HCT116 (cell line): ENCODE measurements around the gene SESN3. TPM values are rescaled to one million over a fixed set of nuclear protein-coding genes. Genes with fewer than 3 reads are reported as not detected.

Experiments used
- ATAC-seq: fragments of 200-7000 bp; cut with Tn5 transposase; 2 replicates; pipeline ENCODE4 v1.9.1; 2020; ENCODE audit warnings: mild to moderate bottlenecking, moderate library complexity
- BruUV-seq: library from RNA; stranded (reverse); fragments of 400-500 nt; replicated peaks from 2 replicates; lab custom pipeline; 2021; lab: Mats Ljungman, UMichigan
- CTCF ChIA-PET: fragments of 300-600 bp; sonication (Branson Sonifier 250); formaldehyde crosslinking; loops from one replicate; lab custom pipeline; 2021; ENCODE audit warnings: antibody characterized with exemption; lab: Charles Lee
- POLR2A ChIA-PET: fragments of 300-600, 350-600 bp; sonication (Branson Sonifier 250); formaldehyde crosslinking; loops from one replicate; lab custom pipeline; 2021; ENCODE audit warnings: antibody characterized with exemption; lab: Charles Lee
- RAD21 ChIA-PET, 2 experiments: fragments of 300-600 bp; sonication (Branson Sonifier 250); formaldehyde crosslinking; loops; one replicate each; lab custom pipeline; 2023; ENCODE audit warnings: low total read pairs in 2 of 2; ENCODE audit not compliant: uncharacterized antibody in 2 of 2, unreplicated experiment in 2 of 2, low non-redundant PET in 1 of 2; lab: Charles Lee
- DNase-seq: peaks from one replicate; pipeline ENCODE4 v3.0.0-alpha.2; 2010; ENCODE audit warnings: low read depth, low spot score
- H2AFZ ChIP-seq: fragments of 200-600 bp; shearing (Covaris generic), sonication (generic); 2 replicates; pipeline ENCODE4 v1.6.1; 2017; ENCODE audit warnings: low read depth, mixed run types, mixed read lengths, antibody characterized with exemption, low read length; ENCODE audit not compliant: poor library complexity, severe bottlenecking
- H3K27ac ChIP-seq: 2 replicates; pipeline ENCODE4 v1.5.1; 2012; ENCODE audit warnings: low read depth, low read length
- H3K27me3 ChIP-seq: fragments of 200-600 bp; sonication (generic); 2 replicates; pipeline ENCODE4 v1.6.1; 2016; ENCODE audit warnings: mixed run types, low read length, mixed read lengths; ENCODE audit not compliant: insufficient read depth
- H3K36me3 ChIP-seq, 2 experiments: fragments of 200-500 bp in 1 of 2; fragments of 200-600 bp in 1 of 2; sonication (Bioruptor generic) in 1 of 2; sonication (generic) in 1 of 2; 2 replicates each; pipeline versions ENCODE4 v1.5.1 to v1.6.1; 2014 to 2016; ENCODE audit warnings: low read length in 2 of 2, inconsistent platforms in 1 of 2, mixed read lengths in 1 of 2, mixed run types in 1 of 2; ENCODE audit not compliant: insufficient read depth in 2 of 2, control insufficient read depth in 1 of 2
- H3K4me1 ChIP-seq, 2 experiments: fragments of 200-600 bp in 1 of 2; sonication (generic) in 1 of 2; 2 replicates each; pipeline versions ENCODE4 v1.5.1 to v1.6.1; 2012 to 2017; ENCODE audit warnings: low read length in 2 of 2, inconsistent platforms in 1 of 2, mild to moderate bottlenecking in 1 of 2, mixed read lengths in 1 of 2, mixed run types in 1 of 2, moderate library complexity in 1 of 2; ENCODE audit not compliant: insufficient read depth in 2 of 2, control insufficient read depth in 1 of 2
- H3K4me2 ChIP-seq: fragments of 200-600 bp; sonication (generic); 2 replicates; pipeline ENCODE4 v1.6.1; 2017; ENCODE audit warnings: mixed run types, low read length, mixed read lengths
- H3K4me3 ChIP-seq, 2 experiments: fragments of 200-600 bp in 1 of 2; sonication (generic) in 1 of 2; replicated peaks in 1 of 2; 2 replicates each; pipeline ENCODE4 v1.5.1; 2011 to 2016; ENCODE audit warnings: low read length in 2 of 2, control low read depth in 1 of 2, low read depth in 1 of 2, mild to moderate bottlenecking in 1 of 2, mixed read lengths in 1 of 2, mixed run types in 1 of 2
- H3K79me2 ChIP-seq: fragments of 200-600 bp; sonication (generic); 2 replicates; pipeline ENCODE4 v1.6.1; 2017; ENCODE audit warnings: mild to moderate bottlenecking, mixed run types, low read length, moderate library complexity, mixed read lengths; ENCODE audit not compliant: insufficient read depth
- H3K9ac ChIP-seq: fragments of 200-600 bp; sonication (generic); 2 replicates; pipeline ENCODE4 v1.6.1; 2016; ENCODE audit warnings: low read length, mixed read lengths
- H3K9me2 ChIP-seq: fragments of 200-600 bp; sonication (generic), shearing (Covaris generic); 2 replicates; pipeline ENCODE4 v1.6.1; 2017; ENCODE audit warnings: mixed run types, mild to moderate bottlenecking, moderate library complexity; ENCODE audit not compliant: insufficient read depth
- H3K9me3 ChIP-seq, 2 experiments: fragments of 200-500 bp in 1 of 2; fragments of 200-600 bp in 1 of 2; sonication (Bioruptor generic) in 1 of 2; sonication (generic) in 1 of 2; 2 replicates each; pipeline ENCODE4 v1.6.1; 2014 to 2017; ENCODE audit warnings: low read length in 2 of 2, mixed read lengths in 2 of 2, inconsistent platforms in 1 of 2, low read depth in 1 of 2, mild to moderate bottlenecking in 1 of 2, mixed run types in 1 of 2, moderate library complexity in 1 of 2; ENCODE audit not compliant: control insufficient read depth in 1 of 2, insufficient read depth in 1 of 2
- H4K20me1 ChIP-seq: fragments of 200-600 bp; sonication (generic), shearing (Covaris generic); 2 replicates; pipeline ENCODE4 v1.6.1; 2017; ENCODE audit warnings: mixed run types, mild to moderate bottlenecking, moderate library complexity; ENCODE audit not compliant: insufficient read depth
- CBX3 ChIP-seq: IDR thresholded peaks from 2 replicates; pipeline ENCODE4 v1.6.1; 2012; ENCODE audit warnings: low read depth
- CEBPB ChIP-seq: IDR thresholded peaks from 2 replicates; pipeline ENCODE4 v1.6.1; 2012; ENCODE audit warnings: low read depth
- EGR1 ChIP-seq: IDR thresholded peaks from 2 replicates; pipeline ENCODE4 v1.6.1; 2012; ENCODE audit warnings: low read depth
- EZH2 ChIP-seq: fragments of 200-600 bp; sonication (generic); IDR thresholded peaks from 2 replicates; pipeline ENCODE4 v1.6.1; 2017; ENCODE audit warnings: antibody characterized with exemption, mixed run types
- FOSL1 ChIP-seq: IDR thresholded peaks from 2 replicates; pipeline ENCODE4 v1.6.1; 2012; ENCODE audit warnings: low read depth
- JUND ChIP-seq: IDR thresholded peaks from 2 replicates; pipeline ENCODE4 v1.6.1; 2012
- POLR2A ChIP-seq: IDR thresholded peaks from 2 replicates; pipeline ENCODE4 v1.7.0; 2011; ENCODE audit warnings: borderline replicate concordance; ENCODE audit not compliant: insufficient read depth, insufficient read length; ENCODE audit errors: extremely low read depth
- POLR2AphosphoS5 ChIP-seq: IDR thresholded peaks from 2 replicates; pipeline ENCODE4 v1.6.1; 2011; ENCODE audit warnings: mild to moderate bottlenecking, low read depth, low read length, moderate library complexity
- RAD21 ChIP-seq: IDR thresholded peaks from 2 replicates; pipeline ENCODE4 v1.6.1; 2012; ENCODE audit warnings: low read depth, mild to moderate bottlenecking
- SIN3A ChIP-seq: IDR thresholded peaks from 2 replicates; pipeline ENCODE4 v1.6.1; 2012; ENCODE audit warnings: low read depth
- SRF ChIP-seq: IDR thresholded peaks from 2 replicates; pipeline ENCODE4 v1.6.1; 2012; ENCODE audit warnings: low read depth
- TCF7L2 ChIP-seq: IDR thresholded peaks from 2 replicates; pipeline ENCODE4 v1.7.0; 2011; ENCODE audit warnings: borderline replicate concordance, inconsistent platforms; ENCODE audit not compliant: insufficient read depth, insufficient read length; ENCODE audit errors: extremely low read depth
- ZFX ChIP-seq: fragments of 450-650 bp; IDR thresholded peaks from 2 replicates; pipeline ENCODE4 v1.6.1; 2017
- intact Hi-C: fragments of 100-400 bp; cut with micrococcal nuclease; formaldehyde crosslinking; loops from 2 replicates; pipeline ENCODE4 v1.10.0; 2022
- total RNA-seq: library from RNA; stranded (reverse); gene quantifications from one replicate; pipeline ENCODE4 v1.2.1, GENCODE V29; 2021; ENCODE audit not compliant: unreplicated experiment
- TF ChIP-seq, protein P1 (sequence below): IDR thresholded peaks from 2 replicates; pipeline ENCODE4 v1.6.1; 2012
- TF ChIP-seq, protein P2 (sequence below), 3 experiments: fragments of 200-600 bp in 1 of 3; sonication (generic) in 1 of 3; IDR thresholded peaks in 2 of 3; conservative IDR thresholded peaks in 1 of 3; 2 replicates each; pipeline ENCODE4 v1.5.1; 2012 to 2017; ENCODE audit warnings: low read depth in 2 of 3, low read length in 2 of 3, antibody characterized with exemption in 1 of 3, borderline replicate concordance in 1 of 3, control low read depth in 1 of 3, mild to moderate bottlenecking in 1 of 3, mixed read lengths in 1 of 3, mixed run types in 1 of 3, moderate library complexity in 1 of 3; ENCODE audit not compliant: insufficient read depth in 1 of 3
- TF ChIP-seq, protein P3 (sequence below): IDR thresholded peaks from 2 replicates; pipeline ENCODE4 v1.6.1; 2012

The SESN3 gene
- total RNA-seq, 1 experiment from 2014 or later, result 4.2 TPM

DNA sequence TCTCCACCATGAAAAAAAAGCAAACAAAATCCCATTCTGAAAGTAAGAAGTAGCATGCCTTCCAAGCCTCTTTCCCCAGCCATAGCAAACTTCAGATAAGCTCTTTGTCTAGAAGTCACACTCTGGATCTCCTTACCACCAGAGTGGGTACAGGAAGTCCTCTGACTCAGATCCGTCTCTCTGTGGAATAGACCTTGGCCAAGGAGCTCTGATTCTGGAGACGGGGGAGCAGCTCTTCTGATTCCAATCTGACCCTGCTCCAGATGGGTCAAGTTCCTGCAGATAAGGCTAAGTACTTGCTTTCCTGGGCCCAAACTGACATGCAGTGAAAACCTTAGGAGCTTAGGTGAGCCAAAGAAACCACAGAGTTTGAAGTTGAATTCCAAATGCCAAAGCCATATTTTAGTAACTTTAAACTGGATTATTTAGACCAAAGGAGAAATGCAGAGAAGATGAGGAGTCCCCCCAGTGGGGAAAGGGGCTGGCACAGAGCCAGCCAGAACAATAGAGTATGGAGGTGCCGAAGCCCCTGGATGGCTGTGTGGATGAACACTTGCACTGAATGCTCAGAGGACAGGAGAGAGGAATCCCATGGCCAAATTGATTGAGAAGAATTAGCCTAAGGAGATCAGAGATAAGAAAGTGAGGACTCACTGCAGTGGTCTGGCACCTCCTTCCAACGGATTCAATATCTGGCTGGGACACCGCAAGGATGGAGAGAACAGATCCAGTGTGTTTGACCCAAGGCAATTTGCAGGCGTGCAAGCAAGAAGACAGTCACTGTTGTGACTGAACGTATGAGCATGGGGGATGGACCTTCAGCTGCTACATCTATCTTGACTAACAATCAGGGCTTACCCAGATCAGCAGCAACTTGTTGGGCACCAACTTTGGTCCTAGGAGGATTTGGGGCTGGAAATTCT, 86.4 kb downstream of the SESN3 start:
- ChIA-PET CTCF (no interaction called here), RAD21 (no interaction called here)

DNA sequence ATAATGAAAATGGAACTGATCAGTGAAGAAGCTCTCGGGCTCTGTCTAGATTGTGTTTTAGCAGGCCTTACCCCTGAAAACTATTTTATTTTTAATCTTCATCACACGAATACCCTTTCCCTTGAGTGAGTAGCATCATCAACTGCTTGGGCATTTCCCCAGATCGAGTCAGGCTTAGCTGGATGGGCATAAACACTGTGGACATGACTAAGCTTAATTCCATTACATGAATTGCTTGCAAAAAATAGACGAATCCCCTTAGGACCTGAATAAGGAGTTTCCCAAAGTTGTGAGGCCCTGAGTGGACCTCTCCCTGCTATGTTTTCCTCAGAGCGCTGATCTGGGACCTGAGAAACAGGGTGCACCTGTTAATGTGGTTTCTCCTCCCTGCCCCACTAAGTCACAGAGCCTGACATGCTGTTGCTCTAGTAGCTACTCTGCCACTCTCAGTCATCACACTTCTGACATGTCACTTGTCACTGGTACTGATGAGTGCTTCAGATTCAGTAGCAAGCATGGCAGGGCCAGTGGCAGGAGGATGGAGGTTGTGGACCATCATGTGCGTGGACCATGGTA, 87.8 kb downstream of the SESN3 start:
- Histone ChIP-seq H3K4me1 (peaks cover 15 to 16% of the 10 kb centered on the region in 2 experiments), H3K9me2 (no peaks in the 10 kb centered on the region), H2AFZ (no peak overlapping the region), H3K4me3 (no peak overlapping the region), H3K27me3 (no peaks in the 10 kb centered on the region), H3K9ac (no peak overlapping the region), H3K79me2 (no peaks in the 10 kb centered on the region), H3K9me3 (no peaks in the 10 kb centered on the region), H4K20me1 (no peaks in the 10 kb centered on the region), H3K36me3 (no peaks in the 10 kb centered on the region), H3K4me2 (no peak overlapping the region), H3K27ac (no peak overlapping the region)
- BruUV-seq, result no TSS peak
- ChIA-PET POLR2A (interaction anchor here (0.6 kb wide), 1 partner anchor 76 kb away, joined by 3 read pairs; the partner anchor contains the start of gene SRSF8), CTCF (interaction anchor here (1.1 kb wide), 1 partner anchor 9 kb away, joined by 4 read pairs; no protein-coding TSS in a partner anchor), RAD21 (no interaction called here)
- no peak for DNase-seq
- ATAC-seq, result no peak
- intact Hi-C loops, result no loop called here
- TF ChIP-seq EGR1 (no peak), EZH2 (no peak), CEBPB (no peak), CBX3 (no peak), TCF7L2 (no peak), POLR2AphosphoS5 (no peak), RAD21 (no peak), JUND (no peak), ZFX (no peak), POLR2A (no peak), FOSL1 (no peak)
- TF ChIP-seq, protein P1, sequence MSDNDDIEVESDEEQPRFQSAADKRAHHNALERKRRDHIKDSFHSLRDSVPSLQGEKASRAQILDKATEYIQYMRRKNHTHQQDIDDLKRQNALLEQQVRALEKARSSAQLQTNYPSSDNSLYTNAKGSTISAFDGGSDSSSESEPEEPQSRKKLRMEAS, result no peak
- TF ChIP-seq, protein P2, sequence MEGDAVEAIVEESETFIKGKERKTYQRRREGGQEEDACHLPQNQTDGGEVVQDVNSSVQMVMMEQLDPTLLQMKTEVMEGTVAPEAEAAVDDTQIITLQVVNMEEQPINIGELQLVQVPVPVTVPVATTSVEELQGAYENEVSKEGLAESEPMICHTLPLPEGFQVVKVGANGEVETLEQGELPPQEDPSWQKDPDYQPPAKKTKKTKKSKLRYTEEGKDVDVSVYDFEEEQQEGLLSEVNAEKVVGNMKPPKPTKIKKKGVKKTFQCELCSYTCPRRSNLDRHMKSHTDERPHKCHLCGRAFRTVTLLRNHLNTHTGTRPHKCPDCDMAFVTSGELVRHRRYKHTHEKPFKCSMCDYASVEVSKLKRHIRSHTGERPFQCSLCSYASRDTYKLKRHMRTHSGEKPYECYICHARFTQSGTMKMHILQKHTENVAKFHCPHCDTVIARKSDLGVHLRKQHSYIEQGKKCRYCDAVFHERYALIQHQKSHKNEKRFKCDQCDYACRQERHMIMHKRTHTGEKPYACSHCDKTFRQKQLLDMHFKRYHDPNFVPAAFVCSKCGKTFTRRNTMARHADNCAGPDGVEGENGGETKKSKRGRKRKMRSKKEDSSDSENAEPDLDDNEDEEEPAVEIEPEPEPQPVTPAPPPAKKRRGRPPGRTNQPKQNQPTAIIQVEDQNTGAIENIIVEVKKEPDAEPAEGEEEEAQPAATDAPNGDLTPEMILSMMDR (IDR thresholded peaks at IDR 0.05 in 2 of 3, conservative IDR thresholded peaks at IDR 0.05 in 1 of 3; ENCODE audit: borderline replicate concordance in 1 of 3, insufficient read depth in 1 of 3, low read depth in 2 of 3, low read length in 2 of 3), result no peak
- TF ChIP-seq, protein P3, sequence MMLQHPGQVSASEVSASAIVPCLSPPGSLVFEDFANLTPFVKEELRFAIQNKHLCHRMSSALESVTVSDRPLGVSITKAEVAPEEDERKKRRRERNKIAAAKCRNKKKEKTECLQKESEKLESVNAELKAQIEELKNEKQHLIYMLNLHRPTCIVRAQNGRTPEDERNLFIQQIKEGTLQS, result no peak

More for the DNA sequence above, 86.4 kb downstream of the SESN3 start:
- DNase-seq, result no peak
- H3K9me3 ChIP-seq, result no peaks in the 10 kb centered on the region
- H3K9ac ChIP-seq, result no peak overlapping the region
- POLR2A ChIA-PET, result interaction anchor here (1.4 kb wide), 1 partner anchor 77 kb away, joined by 4 read pairs; no protein-coding TSS in a partner anchor
- intact Hi-C loops, result no loop called here
- no peak overlapping the region for H3K27ac ChIP-seq
- H3K4me1 ChIP-seq, result peaks cover 28 to 30% of the 10 kb centered on the region in 2 experiments
- H2AFZ ChIP-seq, result no peak overlapping the region
- H3K4me3 ChIP-seq, result no peak overlapping the region
- no peaks in the 10 kb centered on the region for H3K9me2 ChIP-seq
- H3K79me2 ChIP-seq, result no peaks in the 10 kb centered on the region
- TF ChIP-seq ZFX (no peak), SRF (no peak), TCF7L2 (no peak), SIN3A (no peak)
- TF ChIP-seq, all 23 proteins: peak for 0
- BruUV-seq, result no TSS peak
- Histone ChIP-seq H3K27me3 (no peaks in the 10 kb centered on the region), H3K4me2 (no peak overlapping the region), H4K20me1 (no peaks in the 10 kb centered on the region), H3K36me3 (no peaks in the 10 kb centered on the region)
- no peak for ATAC-seq
